ENCODE results near the gene DPP10. TPM values are rescaled to one million over a fixed set of nuclear protein-coding genes. Genes with fewer than 3 reads are reported as not detected.

The DPP10 gene
- total and polyA plus RNA-seq, 2 of the 13 experiments (the other 11 are each of a cell fraction or from before 2014, with no cell fraction given) = 0.95 to 1.7 TPM

DNA sequence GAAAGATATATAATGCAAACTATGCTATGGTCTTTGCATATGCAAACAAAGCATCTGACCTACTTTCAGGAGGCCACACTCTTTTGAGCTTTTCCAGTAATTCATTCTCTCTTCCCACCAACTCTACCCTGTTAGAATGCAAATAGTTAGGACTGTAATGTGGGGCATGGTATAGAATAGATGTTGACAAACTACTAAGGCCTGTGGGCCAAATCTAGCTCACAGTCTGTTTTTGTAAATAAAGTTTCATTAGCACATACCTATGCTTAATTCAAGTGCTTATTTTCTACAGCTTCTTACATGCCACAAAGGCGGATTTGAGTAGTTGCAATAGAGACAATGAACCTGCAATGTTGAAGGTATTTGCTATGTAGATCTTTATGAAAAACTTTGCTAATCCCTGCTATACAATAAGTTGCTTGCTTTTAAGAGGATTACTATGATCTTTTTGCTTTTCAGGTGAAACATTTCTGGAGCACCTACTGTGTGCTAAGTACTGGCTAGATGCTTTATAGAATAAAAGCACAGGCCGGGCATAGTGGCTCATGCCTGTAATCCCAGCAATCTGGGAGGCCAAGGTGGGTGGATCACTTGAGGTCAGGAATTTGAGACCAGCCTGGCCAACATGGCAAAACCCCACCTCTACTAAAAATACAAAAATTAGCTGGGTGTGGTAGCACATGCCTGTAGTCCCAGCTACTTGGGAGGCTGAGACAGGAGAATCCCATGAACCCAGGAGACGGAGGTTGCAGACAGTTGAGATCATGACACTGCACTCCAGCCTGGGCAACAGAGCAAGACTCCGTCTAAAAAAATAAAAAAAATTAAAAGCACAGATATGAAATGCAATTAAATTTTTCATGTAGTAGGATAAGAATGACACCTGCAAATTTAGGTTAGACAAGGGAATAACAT lies 267.8 kb downstream of the DPP10 start (continued):
- TF ChIP-seq, protein P1, sequence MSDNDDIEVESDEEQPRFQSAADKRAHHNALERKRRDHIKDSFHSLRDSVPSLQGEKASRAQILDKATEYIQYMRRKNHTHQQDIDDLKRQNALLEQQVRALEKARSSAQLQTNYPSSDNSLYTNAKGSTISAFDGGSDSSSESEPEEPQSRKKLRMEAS (IDR thresholded peaks at IDR 0.05) = no peak
- TF ChIP-seq NR3C1 (CRISPR knock-in tag; IDR thresholded peaks at IDR 0.05) = no peak
- TF ChIP-seq, protein P2, sequence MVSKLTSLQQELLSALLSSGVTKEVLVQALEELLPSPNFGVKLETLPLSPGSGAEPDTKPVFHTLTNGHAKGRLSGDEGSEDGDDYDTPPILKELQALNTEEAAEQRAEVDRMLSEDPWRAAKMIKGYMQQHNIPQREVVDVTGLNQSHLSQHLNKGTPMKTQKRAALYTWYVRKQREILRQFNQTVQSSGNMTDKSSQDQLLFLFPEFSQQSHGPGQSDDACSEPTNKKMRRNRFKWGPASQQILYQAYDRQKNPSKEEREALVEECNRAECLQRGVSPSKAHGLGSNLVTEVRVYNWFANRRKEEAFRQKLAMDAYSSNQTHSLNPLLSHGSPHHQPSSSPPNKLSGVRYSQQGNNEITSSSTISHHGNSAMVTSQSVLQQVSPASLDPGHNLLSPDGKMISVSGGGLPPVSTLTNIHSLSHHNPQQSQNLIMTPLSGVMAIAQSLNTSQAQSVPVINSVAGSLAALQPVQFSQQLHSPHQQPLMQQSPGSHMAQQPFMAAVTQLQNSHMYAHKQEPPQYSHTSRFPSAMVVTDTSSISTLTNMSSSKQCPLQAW (CRISPR knock-in tag; IDR thresholded peaks at IDR 0.05) = no peak
- TF ChIP-seq TEAD3 (CRISPR knock-in tag; optimal IDR thresholded peaks at IDR 0.05; ENCODE audit: borderline replicate concordance) = no peak
- TF ChIP-seq NFRKB (IDR thresholded peaks at IDR 0.05) = no peak
- no peak for TF ChIP-seq ZKSCAN8 (CRISPR knock-in tag; IDR thresholded peaks at IDR 0.05; ENCODE audit: borderline replicate concordance)

DNA sequence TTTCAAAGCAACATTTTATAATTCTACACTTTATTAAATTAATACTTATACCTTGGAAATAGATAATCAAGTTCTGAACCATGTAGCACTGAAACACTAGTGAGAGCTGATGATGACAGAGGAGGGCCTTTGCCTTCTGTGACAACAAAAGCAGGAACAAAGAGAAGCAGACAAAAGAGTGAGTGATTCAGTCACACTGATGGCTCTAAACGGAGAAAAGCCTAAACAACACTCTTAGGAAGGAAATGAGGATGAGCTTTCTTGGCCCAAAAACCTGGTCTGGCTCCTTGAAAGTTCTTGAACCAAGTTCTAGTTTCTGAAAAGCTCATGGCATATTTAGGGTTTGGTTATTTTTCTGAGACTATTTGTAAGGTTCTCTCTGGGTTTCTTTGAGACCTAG lies 271.9 kb downstream of the DPP10 start:
- H3K4me3 ChIP-seq (replicated peaks in 1 of 3; ENCODE audit: insufficient read depth in 1 of 3, low read depth in 2 of 3, low read length in 3 of 3) = no peak overlapping the region
- ATAC-seq = no peak
- H3K27ac ChIP-seq (ENCODE audit: extremely low read length, insufficient read depth, low read length) = no peak overlapping the region
- BruUV-seq (replicated peaks) = no TSS peak
- no peaks in the 10 kb centered on the region for H3K79me2 ChIP-seq (ENCODE audit: insufficient read depth, low read length)
- FAIRE-seq = no peak
- no peaks in the 10 kb centered on the region for H3K36me3 ChIP-seq (replicated peaks in 1 of 2; ENCODE audit: control insufficient read depth in 1 of 2, insufficient read depth in 2 of 2, low read length in 2 of 2)
- ChIA-PET CTCF (ENCODE audit: low intra/inter-chr PET ratio, low total read pairs) (no interaction called here), POLR2A (no interaction called here)
- no peaks in the 10 kb centered on the region for H3K9me3 ChIP-seq (ENCODE audit: low read length)
- no peak overlapping the region for H3K4me2 ChIP-seq (ENCODE audit: low read depth, low read length)
- no peak for TF ChIP-seq MAFG (CRISPR knock-in tag; IDR thresholded peaks at IDR 0.05)
- no peak for TF ChIP-seq ZFX (CRISPR knock-in tag; IDR thresholded peaks at IDR 0.05; ENCODE audit: low read depth)
- TF ChIP-seq SP1 (IDR thresholded peaks at IDR 0.05) = no peak
- TF ChIP-seq SP1 (CRISPR knock-in tag; IDR thresholded peaks at IDR 0.05) = no peak
- no peak for TF ChIP-seq ZNF761 (CRISPR knock-in tag; conservative IDR thresholded peaks at IDR 0.05)
- TF ChIP-seq, protein P1 (IDR thresholded peaks at IDR 0.05) = no peak
- TF ChIP-seq KDM6A (CRISPR knock-in tag; IDR thresholded peaks at IDR 0.05; ENCODE audit: low read depth) = no peak
- no peak for TF ChIP-seq SMAD9 (CRISPR knock-in tag; IDR thresholded peaks at IDR 0.05)
- H4K20me1 ChIP-seq (ENCODE audit: insufficient read depth, low read length) = no peaks in the 10 kb centered on the region
- H3K4me1 ChIP-seq (ENCODE audit: insufficient read depth, low read length) = no peaks in the 10 kb centered on the region
- WGBS (ENCODE audit: low lambda C conversion rate) = 0% methylated on average over 1 of the region's 1 CpG
- intact Hi-C loops (cut with micrococcal nuclease; ENCODE audit: unreplicated experiment) = no loop called here
- H3K9ac ChIP-seq (ENCODE audit: insufficient read depth, low read depth, low read length) = no peak overlapping the region
- no peaks in the 10 kb centered on the region for H3K27me3 ChIP-seq (ENCODE audit: control insufficient read depth in 1 of 2, insufficient read depth in 2 of 2, low read length in 2 of 2)
- no peak overlapping the region for H2AFZ ChIP-seq (ENCODE audit: low read length)
- in situ Hi-C loops (cut with HindIII; ENCODE audit: extremely low pct_ligation_motif_present, low pct_unique_long_range_greater_than_20kb) = no loop called here
- DNase-seq (ENCODE audit: low spot score) = no peak

All from HepG2 (cell line).